G401.6 (cell line): ENCODE measurements around the gene JAKMIP2.
"Not testable (repeated sequence)": the region's sequence is repeated elsewhere in the genome, so short reads cannot be mapped to it uniquely, and the experiment has no call there.

Source experiments
- FAIRE-seq: peaks from 2 replicates; lab custom pipeline; 2012; peaks lifted over from hg19 to GRCh38; lab: Jason Lieb, UNC

The JAKMIP2 gene

DNA sequence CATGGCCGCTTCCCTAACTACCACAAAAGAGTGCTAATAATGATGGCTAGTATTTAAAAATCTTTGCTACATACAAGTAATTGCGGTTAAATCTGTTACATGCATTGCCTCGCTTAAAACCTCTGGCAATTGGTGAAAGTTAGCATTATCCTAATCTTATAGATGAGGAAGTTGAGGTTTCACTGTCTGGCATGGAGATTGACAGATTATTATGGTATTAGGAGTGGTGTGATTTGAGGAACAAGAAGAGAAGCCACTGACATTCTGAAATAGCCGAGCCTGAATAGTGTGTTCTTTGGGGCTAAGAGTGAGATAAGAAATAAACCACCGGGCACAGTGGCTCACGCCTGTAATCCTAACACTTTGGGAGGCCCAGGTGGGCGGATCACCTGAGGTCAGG lies 227.4 kb downstream of the JAKMIP2 start:
- no peak for FAIRE-seq

DNA sequence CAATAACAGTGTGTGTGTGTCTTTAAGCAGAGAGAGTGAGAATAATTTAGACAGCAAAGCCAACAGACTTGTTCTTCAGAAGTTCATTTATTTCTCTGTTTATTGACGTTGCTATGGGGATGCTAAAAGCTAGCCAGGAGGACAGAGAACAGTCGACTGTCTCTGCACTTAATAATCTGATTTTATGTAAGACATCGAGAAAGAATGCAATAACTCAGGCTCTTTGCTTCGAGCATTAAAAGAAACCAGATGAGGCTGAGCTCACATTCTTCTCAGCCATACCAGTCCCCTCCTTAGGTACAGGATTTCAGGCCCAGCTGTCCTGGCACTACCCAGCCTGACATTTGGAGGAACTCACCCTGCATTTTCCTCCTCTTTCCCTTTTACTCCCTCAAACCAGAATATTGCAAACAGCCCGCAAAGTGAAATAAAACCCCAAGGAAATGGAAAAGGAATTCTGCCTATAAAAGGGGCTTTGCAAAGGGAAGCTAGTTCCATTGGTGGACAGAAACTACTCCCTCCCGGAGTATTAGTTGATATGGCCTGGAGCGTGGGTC lies 228.2 kb downstream of the JAKMIP2 start:
- FAIRE-seq = no peak

DNA sequence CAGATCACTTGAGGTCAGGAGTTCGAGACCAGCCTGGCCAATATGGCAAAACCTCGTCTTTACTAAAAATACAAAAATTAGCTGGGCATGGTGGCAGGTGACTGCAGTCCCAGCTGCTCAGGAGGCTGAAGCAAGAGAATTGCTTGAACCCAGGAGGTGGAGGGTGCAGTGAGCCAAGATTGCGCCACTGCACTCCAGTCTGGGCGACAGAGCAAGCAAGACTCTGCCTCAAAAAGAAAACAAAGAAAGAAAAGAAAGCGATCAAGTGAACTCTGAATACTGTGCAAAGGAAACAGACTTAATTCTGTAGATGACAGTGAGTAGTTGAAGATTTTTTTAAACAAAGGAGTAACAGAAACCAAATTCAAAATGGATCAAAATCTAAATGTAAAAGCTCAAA lies 228.7 kb downstream of the JAKMIP2 start:
- FAIRE-seq = not testable (repeated sequence)

DNA sequence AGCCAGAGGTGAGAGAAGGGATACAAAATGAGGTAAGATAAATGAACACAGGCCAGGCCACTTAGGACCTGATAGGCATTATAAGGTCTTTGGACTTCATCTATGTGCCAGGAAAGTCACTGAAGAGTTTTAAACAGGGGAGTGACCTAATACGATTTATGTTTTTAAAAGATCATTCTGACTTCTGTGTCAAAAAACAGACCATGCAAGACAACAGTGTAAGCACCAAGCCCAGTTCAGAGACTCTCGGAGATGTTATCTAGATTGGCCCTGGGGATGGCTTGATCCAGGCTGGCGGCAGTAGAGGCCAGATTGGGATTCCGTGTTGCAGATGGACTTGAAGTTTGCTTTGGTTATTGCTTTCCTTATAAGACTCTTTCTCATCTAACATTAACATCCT lies 229.6 kb downstream of the JAKMIP2 start:
- no peak for FAIRE-seq

DNA sequence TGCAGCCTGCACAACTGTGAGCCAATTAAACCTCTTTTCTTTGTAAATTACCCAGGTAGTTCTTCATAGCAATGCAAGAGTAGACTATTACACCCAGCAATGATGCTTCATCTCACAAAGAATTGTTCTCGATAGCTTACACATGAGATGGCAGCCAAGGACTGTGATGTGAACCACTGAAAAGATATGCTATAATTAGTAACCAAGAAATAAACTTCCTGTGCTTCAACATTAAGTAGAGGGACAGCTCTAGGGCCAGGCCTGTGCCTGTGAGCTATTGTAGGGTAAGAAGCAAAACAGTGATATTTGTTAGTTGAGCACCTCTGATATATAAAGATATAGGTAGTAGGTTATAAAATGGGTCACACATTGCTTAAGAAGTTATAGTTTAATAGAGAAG lies 230.9 kb downstream of the JAKMIP2 start:
- no peak for FAIRE-seq

DNA sequence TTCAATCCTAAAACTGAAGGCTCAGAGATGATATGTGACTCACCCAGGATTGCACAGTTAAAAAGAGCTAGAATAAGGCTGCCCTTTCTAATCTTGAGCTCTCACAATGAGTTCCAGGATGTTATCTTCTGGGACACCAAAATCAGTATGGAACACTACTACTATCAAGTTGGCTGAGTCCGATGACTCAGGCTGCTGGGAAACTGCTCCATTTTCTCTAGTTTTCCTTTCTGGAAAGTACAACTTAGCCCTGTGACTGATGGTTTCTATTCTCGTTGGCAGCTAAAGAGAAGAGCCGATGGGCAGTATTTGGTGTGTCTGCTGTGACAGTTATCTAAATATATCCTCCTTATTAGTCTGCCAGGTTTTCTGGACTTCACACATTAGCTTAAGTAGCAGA lies 234.8 kb downstream of the JAKMIP2 start:
- FAIRE-seq = no peak

DNA sequence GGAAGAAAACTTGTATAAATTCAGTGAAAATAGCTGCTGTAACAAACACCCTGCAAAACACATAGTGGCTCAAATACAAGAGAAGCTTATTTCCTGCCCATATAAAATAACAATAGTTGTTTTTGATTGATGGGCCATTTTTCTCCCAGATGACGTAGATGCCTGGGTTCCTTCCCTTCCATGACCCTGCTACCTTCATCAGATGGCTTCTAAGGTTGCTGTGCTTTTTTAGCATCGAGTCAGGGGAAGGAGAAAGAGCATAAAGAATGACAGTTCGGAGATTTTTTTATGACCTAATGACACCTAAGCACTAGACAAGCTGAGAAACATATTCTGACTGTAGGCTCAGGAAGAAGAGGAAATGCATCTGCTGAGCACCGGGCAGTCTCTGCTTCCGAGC lies 238.0 kb downstream of the JAKMIP2 start:
- no peak for FAIRE-seq

DNA sequence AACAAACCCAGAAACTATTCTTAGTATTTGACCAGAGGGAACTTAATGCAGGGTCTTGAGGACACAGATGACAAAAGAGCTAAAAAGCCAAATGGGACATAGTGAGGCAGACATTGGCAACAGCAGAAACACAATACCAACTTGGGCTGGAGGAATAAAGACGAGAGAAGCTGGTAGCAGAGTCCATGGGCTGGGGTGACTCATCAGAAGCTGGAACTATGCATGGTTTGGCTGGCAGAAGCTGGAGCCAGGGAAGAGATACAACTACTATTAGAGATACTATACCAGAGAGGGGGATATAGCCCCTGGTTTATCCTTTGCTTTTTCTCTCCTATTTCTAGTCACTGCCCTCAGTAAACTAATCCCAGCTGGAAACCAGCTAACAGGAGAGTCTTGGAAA lies 243.5 kb downstream of the JAKMIP2 start:
- FAIRE-seq = no peak

DNA sequence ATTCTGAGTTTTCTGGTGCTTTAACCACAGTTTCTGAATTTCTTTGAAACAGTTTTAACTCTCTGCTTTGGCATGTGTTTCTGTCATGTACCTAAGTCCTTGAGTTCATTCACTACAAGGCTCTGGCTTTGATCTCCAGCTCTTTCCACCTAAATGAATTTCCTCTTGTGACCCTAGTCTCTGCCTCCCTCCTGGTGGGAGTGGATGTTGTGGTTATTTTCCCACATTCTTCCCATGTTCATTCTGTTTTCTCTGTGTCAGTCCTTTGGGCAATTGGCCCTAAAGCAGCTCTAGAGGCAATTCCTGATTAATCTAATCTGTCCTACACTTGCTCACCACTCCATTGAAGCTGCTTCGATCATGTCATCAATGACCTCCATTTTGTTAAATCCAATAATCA lies 244.3 kb downstream of the JAKMIP2 start:
- FAIRE-seq = no peak
